HCT116 (cell line): ENCODE data around the gene FBXO31. TPM values are rescaled to one million over a fixed set of nuclear protein-coding genes. Genes with fewer than 3 reads are reported as not detected.

ENCODE experiments used
- ATAC-seq: fragments of 200-7000 bp; cut with Tn5 transposase; 2 replicates; pipeline ENCODE4 v1.9.1; 2020; ENCODE audit warnings: mild to moderate bottlenecking, moderate library complexity
- BruUV-seq: library from RNA; stranded (reverse); fragments of 400-500 nt; replicated peaks from 2 replicates; lab custom pipeline; 2021; lab: Mats Ljungman, UMichigan
- CTCF ChIA-PET: fragments of 300-600 bp; sonication (Branson Sonifier 250); formaldehyde crosslinking; loops from one replicate; lab custom pipeline; 2021; ENCODE audit warnings: antibody characterized with exemption; lab: Charles Lee
- POLR2A ChIA-PET: fragments of 300-600, 350-600 bp; sonication (Branson Sonifier 250); formaldehyde crosslinking; loops from one replicate; lab custom pipeline; 2021; ENCODE audit warnings: antibody characterized with exemption; lab: Charles Lee
- RAD21 ChIA-PET, 2 experiments: fragments of 300-600 bp; sonication (Branson Sonifier 250); formaldehyde crosslinking; loops; one replicate each; lab custom pipeline; 2023; ENCODE audit warnings: low total read pairs in 2 of 2; ENCODE audit not compliant: uncharacterized antibody in 2 of 2, unreplicated experiment in 2 of 2, low non-redundant PET in 1 of 2; lab: Charles Lee
- DNase-seq: peaks from one replicate; pipeline ENCODE4 v3.0.0-alpha.2; 2010; ENCODE audit warnings: low read depth, low spot score
- H2AFZ ChIP-seq: fragments of 200-600 bp; shearing (Covaris generic), sonication (generic); 2 replicates; pipeline ENCODE4 v1.6.1; 2017; ENCODE audit warnings: low read depth, mixed run types, mixed read lengths, antibody characterized with exemption, low read length; ENCODE audit not compliant: poor library complexity, severe bottlenecking
- H3K27ac ChIP-seq: 2 replicates; pipeline ENCODE4 v1.5.1; 2012; ENCODE audit warnings: low read depth, low read length
- H3K27me3 ChIP-seq: fragments of 200-600 bp; sonication (generic); 2 replicates; pipeline ENCODE4 v1.6.1; 2016; ENCODE audit warnings: mixed run types, low read length, mixed read lengths; ENCODE audit not compliant: insufficient read depth
- H3K36me3 ChIP-seq, 2 experiments: fragments of 200-500 bp in 1 of 2; fragments of 200-600 bp in 1 of 2; sonication (Bioruptor generic) in 1 of 2; sonication (generic) in 1 of 2; 2 replicates each; pipeline versions ENCODE4 v1.5.1 to v1.6.1; 2014 to 2016; ENCODE audit warnings: low read length in 2 of 2, inconsistent platforms in 1 of 2, mixed read lengths in 1 of 2, mixed run types in 1 of 2; ENCODE audit not compliant: insufficient read depth in 2 of 2, control insufficient read depth in 1 of 2
- H3K4me1 ChIP-seq, 2 experiments: fragments of 200-600 bp in 1 of 2; sonication (generic) in 1 of 2; 2 replicates each; pipeline versions ENCODE4 v1.5.1 to v1.6.1; 2012 to 2017; ENCODE audit warnings: low read length in 2 of 2, inconsistent platforms in 1 of 2, mild to moderate bottlenecking in 1 of 2, mixed read lengths in 1 of 2, mixed run types in 1 of 2, moderate library complexity in 1 of 2; ENCODE audit not compliant: insufficient read depth in 2 of 2, control insufficient read depth in 1 of 2
- H3K4me2 ChIP-seq: fragments of 200-600 bp; sonication (generic); 2 replicates; pipeline ENCODE4 v1.6.1; 2017; ENCODE audit warnings: mixed run types, low read length, mixed read lengths
- H3K4me3 ChIP-seq, 2 experiments: fragments of 200-600 bp in 1 of 2; sonication (generic) in 1 of 2; replicated peaks in 1 of 2; 2 replicates each; pipeline ENCODE4 v1.5.1; 2011 to 2016; ENCODE audit warnings: low read length in 2 of 2, control low read depth in 1 of 2, low read depth in 1 of 2, mild to moderate bottlenecking in 1 of 2, mixed read lengths in 1 of 2, mixed run types in 1 of 2
- H3K79me2 ChIP-seq: fragments of 200-600 bp; sonication (generic); 2 replicates; pipeline ENCODE4 v1.6.1; 2017; ENCODE audit warnings: mild to moderate bottlenecking, mixed run types, low read length, moderate library complexity, mixed read lengths; ENCODE audit not compliant: insufficient read depth
- H3K9ac ChIP-seq: fragments of 200-600 bp; sonication (generic); 2 replicates; pipeline ENCODE4 v1.6.1; 2016; ENCODE audit warnings: low read length, mixed read lengths
- H3K9me2 ChIP-seq: fragments of 200-600 bp; sonication (generic), shearing (Covaris generic); 2 replicates; pipeline ENCODE4 v1.6.1; 2017; ENCODE audit warnings: mixed run types, mild to moderate bottlenecking, moderate library complexity; ENCODE audit not compliant: insufficient read depth
- H3K9me3 ChIP-seq, 2 experiments: fragments of 200-500 bp in 1 of 2; fragments of 200-600 bp in 1 of 2; sonication (Bioruptor generic) in 1 of 2; sonication (generic) in 1 of 2; 2 replicates each; pipeline ENCODE4 v1.6.1; 2014 to 2017; ENCODE audit warnings: low read length in 2 of 2, mixed read lengths in 2 of 2, inconsistent platforms in 1 of 2, low read depth in 1 of 2, mild to moderate bottlenecking in 1 of 2, mixed run types in 1 of 2, moderate library complexity in 1 of 2; ENCODE audit not compliant: control insufficient read depth in 1 of 2, insufficient read depth in 1 of 2
- H4K20me1 ChIP-seq: fragments of 200-600 bp; sonication (generic), shearing (Covaris generic); 2 replicates; pipeline ENCODE4 v1.6.1; 2017; ENCODE audit warnings: mixed run types, mild to moderate bottlenecking, moderate library complexity; ENCODE audit not compliant: insufficient read depth
- CBX3 ChIP-seq: IDR thresholded peaks from 2 replicates; pipeline ENCODE4 v1.6.1; 2012; ENCODE audit warnings: low read depth
- CEBPB ChIP-seq: IDR thresholded peaks from 2 replicates; pipeline ENCODE4 v1.6.1; 2012; ENCODE audit warnings: low read depth
- ELF1 ChIP-seq: IDR thresholded peaks from 2 replicates; pipeline ENCODE4 v1.6.1; 2012; ENCODE audit warnings: low read depth, borderline replicate concordance
- EZH2 ChIP-seq: fragments of 200-600 bp; sonication (generic); IDR thresholded peaks from 2 replicates; pipeline ENCODE4 v1.6.1; 2017; ENCODE audit warnings: antibody characterized with exemption, mixed run types
- EZH2phosphoT487 ChIP-seq: fragments of 200-600 bp; IDR thresholded peaks from 2 replicates; pipeline ENCODE4 v1.6.1; 2018; ENCODE audit warnings: antibody characterized with exemption, borderline replicate concordance
- JUND ChIP-seq: IDR thresholded peaks from 2 replicates; pipeline ENCODE4 v1.6.1; 2012
- POLR2A ChIP-seq: IDR thresholded peaks from 2 replicates; pipeline ENCODE4 v1.7.0; 2011; ENCODE audit warnings: borderline replicate concordance; ENCODE audit not compliant: insufficient read depth, insufficient read length; ENCODE audit errors: extremely low read depth
- POLR2AphosphoS5 ChIP-seq: IDR thresholded peaks from 2 replicates; pipeline ENCODE4 v1.6.1; 2011; ENCODE audit warnings: mild to moderate bottlenecking, low read depth, low read length, moderate library complexity
- RAD21 ChIP-seq: IDR thresholded peaks from 2 replicates; pipeline ENCODE4 v1.6.1; 2012; ENCODE audit warnings: low read depth, mild to moderate bottlenecking
- REST ChIP-seq: IDR thresholded peaks from 2 replicates; pipeline ENCODE4 v1.6.1; 2012; ENCODE audit warnings: low read depth
- SRF ChIP-seq: IDR thresholded peaks from 2 replicates; pipeline ENCODE4 v1.6.1; 2012; ENCODE audit warnings: low read depth
- YY1 ChIP-seq: IDR thresholded peaks from 2 replicates; pipeline ENCODE4 v1.6.1; 2011; ENCODE audit warnings: low read length, low read depth, moderate library complexity, mild to moderate bottlenecking; ENCODE audit not compliant: insufficient replicate concordance; ENCODE audit errors: extremely low read depth
- ZFX ChIP-seq: fragments of 450-650 bp; IDR thresholded peaks from 2 replicates; pipeline ENCODE4 v1.6.1; 2017
- intact Hi-C: fragments of 100-400 bp; cut with micrococcal nuclease; formaldehyde crosslinking; loops from 2 replicates; pipeline ENCODE4 v1.10.0; 2022
- total RNA-seq: library from RNA; stranded (reverse); gene quantifications from one replicate; pipeline ENCODE4 v1.2.1, GENCODE V29; 2021; ENCODE audit not compliant: unreplicated experiment
- TF ChIP-seq, protein P1 (sequence below): IDR thresholded peaks from 2 replicates; pipeline ENCODE4 v1.6.1; 2012

The FBXO31 gene
- total RNA-seq, 1 experiment from 2014 or later: 52.1 TPM

- ATAC-seq (no peak), DNase-seq (no peak)
- no TSS peak for BruUV-seq
- TF ChIP-seq, protein P1, sequence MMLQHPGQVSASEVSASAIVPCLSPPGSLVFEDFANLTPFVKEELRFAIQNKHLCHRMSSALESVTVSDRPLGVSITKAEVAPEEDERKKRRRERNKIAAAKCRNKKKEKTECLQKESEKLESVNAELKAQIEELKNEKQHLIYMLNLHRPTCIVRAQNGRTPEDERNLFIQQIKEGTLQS: no peak
- TF ChIP-seq SRF (no peak), POLR2AphosphoS5 (no peak), RAD21 (no peak), ELF1 (no peak)
- no peaks in the 10 kb centered on the region for H3K9me2 ChIP-seq
- no peaks in the 10 kb centered on the region for H3K9me3 ChIP-seq
- H3K27me3 ChIP-seq: no peaks in the 10 kb centered on the region
- H3K36me3 ChIP-seq: peaks cover 17 to 45% of the 10 kb centered on the region in 2 experiments; a peak in 3 of 4 replicates
- H3K4me2 ChIP-seq: no peak overlapping the region
- peaks cover 7% of the 10 kb centered on the region; the same call in 1 of the 2 replicates for H4K20me1 ChIP-seq
- peaks cover 0 to 7% of the 10 kb centered on the region in 2 experiments; a peak in 2 of 4 replicates for H3K4me1 ChIP-seq
- no peak overlapping the region for H2AFZ ChIP-seq
- ChIA-PET RAD21 (no interaction called here), CTCF (no interaction called here), POLR2A (no interaction called here)
- no peak overlapping the region for H3K9ac ChIP-seq
- intact Hi-C loops: no loop called here
- H3K4me3 ChIP-seq: no peak overlapping the region
- peaks cover 64% of the 10 kb centered on the region for H3K79me2 ChIP-seq
- H3K27ac ChIP-seq: no peak overlapping the region
Observed at GRCh38 chr16:87361916-87362619, 21.5 kb downstream of the FBXO31 start.

GRCh38 chr16:87360862-87361610, 22.5 kb downstream of the FBXO31 start:
- no TSS peak for BruUV-seq
- H3K4me3 ChIP-seq: no peak overlapping the region
- no peak overlapping the region for H3K4me2 ChIP-seq
- no peak for ATAC-seq
- H3K9me3 ChIP-seq: no peaks in the 10 kb centered on the region
- H4K20me1 ChIP-seq: peaks cover 7% of the 10 kb centered on the region; the same call in 1 of the 2 replicates
- RAD21 ChIA-PET: interaction anchor here in 1 of 2 experiments (0.6 kb wide), 1 partner anchor 28 kb away, joined by 3 read pairs; no protein-coding TSS in a partner anchor
- no peak overlapping the region for H3K9ac ChIP-seq
- H3K79me2 ChIP-seq: peaks cover 55% of the 10 kb centered on the region
- no peak for DNase-seq
- peaks cover 0 to 2% of the 10 kb centered on the region in 2 experiments; a peak in 1 of 4 replicates for H3K4me1 ChIP-seq
- no peaks in the 10 kb centered on the region for H3K27me3 ChIP-seq
- no peak overlapping the region for H3K27ac ChIP-seq
- intact Hi-C loops: no loop called here
- H3K36me3 ChIP-seq: peaks cover 17 to 50% of the 10 kb centered on the region in 2 experiments; a peak in 3 of 4 replicates
- no peak overlapping the region for H2AFZ ChIP-seq
- TF ChIP-seq, protein P1: no peak
- no peak for TF ChIP-seq SRF
- TF ChIP-seq EZH2: no peak
- TF ChIP-seq CEBPB: no peak
- TF ChIP-seq ZFX: no peak
- TF ChIP-seq RAD21: no peak
- TF ChIP-seq JUND: no peak
- TF ChIP-seq POLR2AphosphoS5: no peak
- no peak for TF ChIP-seq EZH2phosphoT487
- TF ChIP-seq REST: no peak
- no peak for TF ChIP-seq CBX3
- TF ChIP-seq POLR2A: no peak
- no peak for TF ChIP-seq YY1
- no peaks in the 10 kb centered on the region for H3K9me2 ChIP-seq
- POLR2A ChIA-PET: no interaction called here
- CTCF ChIA-PET: no interaction called here
